ENCODE data around the gene CHAD. TPM values are rescaled to one million over a fixed set of nuclear protein-coding genes. Genes with fewer than 3 reads are reported as not detected.
A peak's percentile ranks its signal among the peaks of the same experiment; 100 is the strongest.

Gene CHAD
- total and polyA plus RNA-seq, 8 donors, result 0.45 to 12.0 (median 4.9) TPM; not detected in 1

DNA sequence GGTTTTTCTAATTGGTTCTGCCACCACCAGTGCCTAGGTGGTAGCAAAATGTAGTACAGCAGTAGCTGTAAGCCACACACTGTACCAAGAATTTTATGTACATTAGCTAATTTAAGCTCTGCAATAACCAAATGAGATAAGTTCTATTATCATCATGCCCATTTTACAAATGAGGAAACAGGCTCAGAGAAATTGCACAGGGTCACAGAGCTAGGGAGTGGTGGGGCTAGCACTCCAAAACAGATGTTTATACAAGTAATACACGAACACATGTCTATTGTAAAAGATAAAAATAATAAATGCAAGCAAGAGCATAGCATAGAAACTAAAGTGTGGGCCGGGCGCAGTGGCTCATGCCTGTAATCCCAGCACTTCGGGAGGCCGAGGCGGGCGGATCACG is 23.5 kb upstream of the CHAD start:
- TF ChIP-seq, protein P1, sequence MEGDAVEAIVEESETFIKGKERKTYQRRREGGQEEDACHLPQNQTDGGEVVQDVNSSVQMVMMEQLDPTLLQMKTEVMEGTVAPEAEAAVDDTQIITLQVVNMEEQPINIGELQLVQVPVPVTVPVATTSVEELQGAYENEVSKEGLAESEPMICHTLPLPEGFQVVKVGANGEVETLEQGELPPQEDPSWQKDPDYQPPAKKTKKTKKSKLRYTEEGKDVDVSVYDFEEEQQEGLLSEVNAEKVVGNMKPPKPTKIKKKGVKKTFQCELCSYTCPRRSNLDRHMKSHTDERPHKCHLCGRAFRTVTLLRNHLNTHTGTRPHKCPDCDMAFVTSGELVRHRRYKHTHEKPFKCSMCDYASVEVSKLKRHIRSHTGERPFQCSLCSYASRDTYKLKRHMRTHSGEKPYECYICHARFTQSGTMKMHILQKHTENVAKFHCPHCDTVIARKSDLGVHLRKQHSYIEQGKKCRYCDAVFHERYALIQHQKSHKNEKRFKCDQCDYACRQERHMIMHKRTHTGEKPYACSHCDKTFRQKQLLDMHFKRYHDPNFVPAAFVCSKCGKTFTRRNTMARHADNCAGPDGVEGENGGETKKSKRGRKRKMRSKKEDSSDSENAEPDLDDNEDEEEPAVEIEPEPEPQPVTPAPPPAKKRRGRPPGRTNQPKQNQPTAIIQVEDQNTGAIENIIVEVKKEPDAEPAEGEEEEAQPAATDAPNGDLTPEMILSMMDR (IDR thresholded peaks at IDR 0.05), result no peak
- TF ChIP-seq POLR2AphosphoS5 (IDR thresholded peaks at IDR 0.05) (no peak), EP300 (IDR thresholded peaks at IDR 0.05) (no peak), POLR2A (IDR thresholded peaks at IDR 0.05) (no peak)
- Histone ChIP-seq H3K4me1 (no peaks in the 10 kb centered on the region), H3K27ac (no peak overlapping the region), H3K36me3 (peaks cover 0 to 16% (median 6%) of the 10 kb centered on the region in 4 donors), H3K9me3 (no peaks in the 10 kb centered on the region), H3K4me3 (no peak overlapping the region), H3K27me3 (no peaks in the 10 kb centered on the region)
- DNase-seq, result no peak
- WGBS, 5 donors, result 79 to 85% (median 81%) methylated on average over 6 to 8 of the region's 8 CpGs
- intact Hi-C loops (cut with DNase I; ENCODE audit: low total_unique reads), result no loop called here

DNA sequence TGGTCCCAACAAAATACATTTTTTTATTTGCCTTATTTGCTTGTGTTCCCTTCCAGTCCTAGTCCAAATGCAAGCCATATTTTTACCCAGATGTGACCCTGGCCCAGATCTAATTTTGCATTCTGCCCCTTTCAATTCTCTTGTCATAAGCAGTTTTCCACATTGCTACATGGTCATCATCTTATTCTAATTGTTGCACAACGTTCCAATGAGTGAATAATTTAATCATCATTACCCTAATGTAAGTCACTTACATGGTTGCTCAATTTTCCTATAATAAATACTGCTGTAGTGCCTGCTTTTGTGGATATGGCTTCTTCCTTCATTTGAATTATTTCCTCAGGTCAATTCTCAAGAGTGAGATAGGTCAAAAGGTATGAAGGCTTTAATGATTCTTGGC is 22.8 kb upstream of the CHAD start:
- WGBS, 5 donors, result 57 to 67% (median 67%) methylated on average over 1 of the region's 1 CpG
- no peaks in the 10 kb centered on the region for H3K4me1 ChIP-seq
- H3K4me3 ChIP-seq, result no peak overlapping the region
- H3K9me3 ChIP-seq, result no peaks in the 10 kb centered on the region
- no peaks in the 10 kb centered on the region for H3K27me3 ChIP-seq
- intact Hi-C loops (cut with DNase I; ENCODE audit: low total_unique reads), result no loop called here
- H3K27ac ChIP-seq, result no peak overlapping the region
- DNase-seq, result no peak
- H3K36me3 ChIP-seq, result peaks cover 0 to 22% (median 11%) of the 10 kb centered on the region in 4 donors
- TF ChIP-seq, protein P1 (IDR thresholded peaks at IDR 0.05), result no peak
- TF ChIP-seq EP300 (IDR thresholded peaks at IDR 0.05) (no peak), POLR2A (IDR thresholded peaks at IDR 0.05) (no peak), POLR2AphosphoS5 (IDR thresholded peaks at IDR 0.05) (no peak)

DNA sequence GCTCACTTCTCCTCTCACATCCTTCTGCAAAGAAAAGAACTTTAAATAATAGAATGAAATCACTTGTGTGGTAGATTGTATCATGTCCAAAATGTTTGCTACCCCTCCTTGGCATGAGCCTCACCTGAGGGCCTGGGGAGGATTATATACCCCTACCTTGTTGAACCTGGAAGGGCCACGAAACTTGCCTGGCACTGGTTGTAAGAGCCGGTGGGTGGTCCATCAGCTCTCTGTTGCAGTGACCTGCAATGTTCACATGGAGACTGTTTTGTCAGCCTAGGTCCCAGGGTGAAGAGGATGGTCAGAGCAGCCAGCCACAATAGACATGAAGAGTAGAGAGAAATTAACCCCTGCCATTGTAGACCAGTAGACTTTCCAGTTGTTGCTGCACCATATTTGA is 20.2 kb upstream of the CHAD start:
- Histone ChIP-seq H3K27ac (no peak overlapping the region), H3K9me3 (no peaks in the 10 kb centered on the region), H3K4me1 (no peaks in the 10 kb centered on the region), H3K36me3 (peaks cover 17 to 48% (median 36%) of the 10 kb centered on the region in 4 donors), H3K4me3 (no peak overlapping the region), H3K27me3 (no peaks in the 10 kb centered on the region)
- WGBS, 5 donors, result 91 to 100% (median 93%) methylated on average over 2 of the region's 2 CpGs
- TF ChIP-seq POLR2A (IDR thresholded peaks at IDR 0.05) (no peak), POLR2AphosphoS5 (IDR thresholded peaks at IDR 0.05) (no peak), EP300 (IDR thresholded peaks at IDR 0.05) (no peak)
- TF ChIP-seq, protein P1 (IDR thresholded peaks at IDR 0.05), result no peak
- intact Hi-C loops (cut with DNase I; ENCODE audit: low total_unique reads), result loop anchor here (10.0 kb wide), 1 partner anchor 46 kb away; the partner anchor contains the start of gene EPN3
- no peak for DNase-seq

DNA sequence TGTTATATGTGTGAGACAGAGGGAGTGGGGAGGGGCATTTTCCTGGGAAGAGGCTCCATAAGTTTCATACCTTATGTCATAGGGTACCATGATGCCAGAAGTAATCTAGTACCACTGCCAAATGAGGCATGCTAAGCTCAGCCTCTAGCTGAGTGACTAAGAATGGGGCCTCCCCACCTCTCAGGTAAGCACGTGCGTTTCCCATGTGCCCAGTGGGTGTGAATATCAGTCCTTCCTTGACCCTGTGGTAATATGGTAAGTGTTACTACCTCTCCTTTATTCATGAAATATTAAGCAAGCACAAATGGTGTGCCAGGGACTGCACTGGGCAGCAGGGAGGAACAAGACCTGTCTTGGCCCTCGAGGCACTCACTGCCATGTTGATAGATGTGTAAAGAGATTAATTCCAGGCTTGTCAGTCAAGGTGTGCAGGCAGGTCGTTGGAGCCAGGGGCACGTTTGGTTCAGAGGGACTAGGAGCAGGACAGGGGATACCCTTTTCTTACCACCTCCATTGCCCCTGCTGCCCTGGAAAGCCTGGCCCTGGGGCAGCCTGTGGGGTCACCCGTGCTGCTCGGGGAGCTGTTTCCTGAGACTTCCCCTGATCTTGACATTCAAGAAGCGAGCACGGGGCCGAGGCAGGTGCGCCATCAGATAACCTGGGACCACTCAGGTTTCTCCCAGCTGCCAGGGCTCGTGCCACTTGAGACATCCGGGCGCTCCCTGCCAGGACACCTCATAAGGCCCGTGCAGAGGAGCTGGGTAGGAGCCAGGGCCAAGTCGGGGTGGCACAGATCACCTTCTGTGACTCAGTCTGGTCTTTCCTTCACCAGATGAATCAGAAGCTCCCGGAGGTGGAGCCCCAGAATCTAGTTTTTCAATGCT is 18.8 kb upstream of the CHAD start:
- no peaks in the 10 kb centered on the region for H3K9me3 ChIP-seq
- 70 to 76% (median 74%) methylated on average over 17 of the region's 17 CpGs for WGBS, 5 donors
- H3K36me3 ChIP-seq, result peaks cover 25 to 56% (median 45%) of the 10 kb centered on the region in 4 donors
- intact Hi-C loops (cut with DNase I; ENCODE audit: low total_unique reads), result loop anchor here (10.0 kb wide), 1 partner anchor 47 kb away; the partner anchor contains the start of gene EPN3
- no peak overlapping the region for H3K4me3 ChIP-seq
- peaks cover 0 to 12% (median 9%) of the 10 kb centered on the region in 4 donors for H3K4me1 ChIP-seq
- H3K27me3 ChIP-seq, result no peaks in the 10 kb centered on the region
- no peak overlapping the region for H3K27ac ChIP-seq
- DNase-seq, result peak in 1 of 2 donors; percentile 45
- no peak for TF ChIP-seq POLR2A (IDR thresholded peaks at IDR 0.05)
- no peak for TF ChIP-seq POLR2AphosphoS5 (IDR thresholded peaks at IDR 0.05)
- no peak for TF ChIP-seq EP300 (IDR thresholded peaks at IDR 0.05)
- TF ChIP-seq, protein P1 (IDR thresholded peaks at IDR 0.05), result no peak
